DOHH2 (cell line): ENCODE results near the gene C11orf54.

ENCODE experiments used
- H3F3A ChIP-seq: fragments of 200-600 bp; sonication (generic), shearing (Covaris generic); 2 replicates; pipeline ENCODE4 v1.6.0; 2016; ENCODE audit warnings: antibody characterized with exemption, mild to moderate bottlenecking; ENCODE audit not compliant: control insufficient read depth, insufficient read depth
- H3K27ac ChIP-seq: fragments of 200-600 bp; sonication (generic); 2 replicates; pipeline ENCODE4 v1.5.1; 2014; ENCODE audit warnings: low read depth, mild to moderate bottlenecking, low read length, moderate library complexity
- H3K27me3 ChIP-seq: fragments of 200-600 bp; sonication (generic); 2 replicates; pipeline ENCODE4 v1.6.1; 2014; ENCODE audit warnings: mild to moderate bottlenecking, low read length, mixed read lengths; ENCODE audit not compliant: control insufficient read depth
- H3K36me3 ChIP-seq: fragments of 200-600 bp; sonication (generic); 2 replicates; pipeline ENCODE4 v1.6.1; 2014; ENCODE audit warnings: mild to moderate bottlenecking, low read length, moderate library complexity, mixed read lengths; ENCODE audit not compliant: control insufficient read depth
- H3K4me1 ChIP-seq: fragments of 200-600 bp; sonication (generic); 2 replicates; pipeline ENCODE4 v1.6.1; 2014; ENCODE audit warnings: mild to moderate bottlenecking, low read length, mixed read lengths; ENCODE audit not compliant: control insufficient read depth
- H3K4me2 ChIP-seq: fragments of 200-600 bp; sonication (generic); 2 replicates; pipeline ENCODE4 v1.6.0; 2014; ENCODE audit warnings: mild to moderate bottlenecking, low read length, moderate library complexity
- H3K4me3 ChIP-seq: fragments of 200-600 bp; sonication (generic); 2 replicates; pipeline ENCODE4 v1.5.1; 2014; ENCODE audit warnings: mild to moderate bottlenecking, low read length, mixed read lengths
- H3K79me2 ChIP-seq: fragments of 200-600 bp; sonication (generic); 2 replicates; pipeline ENCODE4 v1.6.1; 2014; ENCODE audit warnings: mild to moderate bottlenecking, low read length, mixed read lengths; ENCODE audit not compliant: control insufficient read depth
- H3K9me2 ChIP-seq: fragments of 200-600 bp; sonication (generic); replicated peaks from 2 replicates; pipeline ENCODE4 v1.6.1; 2014; ENCODE audit warnings: mild to moderate bottlenecking, low read length, mixed read lengths; ENCODE audit not compliant: control insufficient read depth
- H3K9me3 ChIP-seq: fragments of 200-600 bp; sonication (generic); 2 replicates; pipeline ENCODE4 v1.6.1; 2014; ENCODE audit warnings: antibody characterized with exemption, low read length, mixed read lengths; ENCODE audit not compliant: control insufficient read depth, insufficient read depth
- H4K20me1 ChIP-seq: fragments of 200-600 bp; sonication (generic); 2 replicates; pipeline ENCODE4 v1.6.0; 2014; ENCODE audit warnings: low read depth, mild to moderate bottlenecking, antibody characterized with exemption, low read length, moderate library complexity; ENCODE audit not compliant: control insufficient read depth, insufficient read depth
- CTCF ChIP-seq: fragments of 200-600 bp; sonication (generic); IDR thresholded peaks from one replicate; pipeline ENCODE4 v1.5.1; 2014; ENCODE audit warnings: antibody characterized with exemption, mild to moderate bottlenecking, low read depth, low read length; ENCODE audit not compliant: poor library complexity, severe bottlenecking
- EZH2phosphoT487 ChIP-seq: fragments of 200-600 bp; sonication (generic); IDR thresholded peaks from 2 replicates; pipeline ENCODE4 v1.6.1; 2017; ENCODE audit warnings: borderline replicate concordance, mild to moderate bottlenecking, antibody characterized with exemption, low read length, moderate library complexity, mixed read lengths

C11orf54 gene

GRCh38 chr11:93765551-93765950, 24.1 kb downstream of the C11orf54 start:
- Histone ChIP-seq H3K4me1 (no peaks in the 10 kb centered on the region), H3K27me3 (no peaks in the 10 kb centered on the region), H3F3A (no peaks in the 10 kb centered on the region), H3K9me2 (no peaks in the 10 kb centered on the region), H3K79me2 (no peaks in the 10 kb centered on the region), H3K9me3 (peaks cover 4% of the 10 kb centered on the region; the same call in 1 of the 2 replicates), H3K4me2 (no peak overlapping the region), H3K27ac (no peak overlapping the region), H3K4me3 (no peak overlapping the region), H3K36me3 (peaks cover 23% of the 10 kb centered on the region), H4K20me1 (no peaks in the 10 kb centered on the region)
- TF ChIP-seq EZH2phosphoT487, result no peak
- TF ChIP-seq CTCF, result no peak

- H3K9me2 ChIP-seq, result no peaks in the 10 kb centered on the region
- H3K4me2 ChIP-seq, result no peak overlapping the region
- H3K36me3 ChIP-seq, result peaks cover 17% of the 10 kb centered on the region
- H4K20me1 ChIP-seq, result no peaks in the 10 kb centered on the region
- H3F3A ChIP-seq, result no peaks in the 10 kb centered on the region
- no peaks in the 10 kb centered on the region for H3K27me3 ChIP-seq
- no peak for TF ChIP-seq EZH2phosphoT487
- no peak for TF ChIP-seq CTCF
- H3K4me3 ChIP-seq, result no peak overlapping the region
- H3K4me1 ChIP-seq, result no peaks in the 10 kb centered on the region
- H3K79me2 ChIP-seq, result no peaks in the 10 kb centered on the region
- H3K27ac ChIP-seq, result no peak overlapping the region
- peaks cover 4% of the 10 kb centered on the region; the same call in 1 of the 2 replicates for H3K9me3 ChIP-seq
Measured at GRCh38 chr11:93766504-93766903, 25.0 kb downstream of the C11orf54 start.

- Histone ChIP-seq H4K20me1 (no peaks in the 10 kb centered on the region), H3K4me2 (no peak overlapping the region)
- TF ChIP-seq CTCF (no peak), EZH2phosphoT487 (no peak)
Measured at GRCh38 chr11:93767018-93767417, 25.5 kb downstream of the C11orf54 start.

GRCh38 chr11:93770160-93770559, 28.7 kb downstream of the C11orf54 start:
- Histone ChIP-seq H3K36me3 (peaks cover 5% of the 10 kb centered on the region), H3K27me3 (no peaks in the 10 kb centered on the region), H3F3A (no peaks in the 10 kb centered on the region), H4K20me1 (no peaks in the 10 kb centered on the region), H3K4me1 (peaks cover 1% of the 10 kb centered on the region), H3K27ac (no peak overlapping the region), H3K9me3 (peaks cover 21% of the 10 kb centered on the region), H3K4me3 (no peak overlapping the region), H3K9me2 (no peaks in the 10 kb centered on the region), H3K4me2 (no peak overlapping the region), H3K79me2 (no peaks in the 10 kb centered on the region)
- TF ChIP-seq EZH2phosphoT487 (no peak), CTCF (no peak)

More at GRCh38 chr11:93767018-93767417, 25.5 kb downstream of the C11orf54 start:
- Histone ChIP-seq H3K27me3 (no peaks in the 10 kb centered on the region), H3K4me1 (no peaks in the 10 kb centered on the region), H3F3A (no peaks in the 10 kb centered on the region), H3K9me2 (no peaks in the 10 kb centered on the region), H3K4me3 (no peak overlapping the region), H3K79me2 (no peaks in the 10 kb centered on the region), H3K9me3 (peaks cover 8% of the 10 kb centered on the region; the same call in 1 of the 2 replicates), H3K36me3 (peaks cover 16% of the 10 kb centered on the region), H3K27ac (no peak overlapping the region)
